ENCODE results near the gene EEA1. TPM values are rescaled to one million over a fixed set of nuclear protein-coding genes. Genes with fewer than 3 reads are reported as not detected.
"Not testable (repeated sequence)": the region's sequence is repeated elsewhere in the genome, so short reads cannot be mapped to it uniquely, and the experiment has no call there.

The EEA1 gene
- total RNA-seq, 1 experiment from 2014 or later: 14.9 TPM

- Mint-ChIP-seq H3K36me3 (ENCODE audit: insufficient read depth in 1 of 3, low read depth in 3 of 3) (no peaks in the 10 kb centered on the region; a peak in 1 of 7 replicates), H3K9me3 (no peaks in the 10 kb centered on the region; a peak in 1 of 5 replicates), H3K27me3 (ENCODE audit: low read depth) (no peaks in the 10 kb centered on the region), H3K4me1 (0 out of 4 replicates have a peak, but pooled peaks cover 0 to 3% of the 10 kb centered on the region in 2 experiments), H3K27ac (no peak overlapping the region; a peak in 1 of 7 replicates), H3K4me3 (no peak overlapping the region)
- no peaks in the 10 kb centered on the region for H3K27me3 ChIP-seq (ENCODE audit: insufficient read depth, low read length)
- TF ChIP-seq CTCF (conservative IDR thresholded peaks at IDR 0.05): no peak
- H3K9ac ChIP-seq (ENCODE audit: extremely low read depth, insufficient read length, low read length): no peak overlapping the region
- DNase-seq: no peak
- H2AFZ ChIP-seq (ENCODE audit: low read length): no peak overlapping the region
- no peak overlapping the region for H2BK12ac ChIP-seq (ENCODE audit: insufficient read length, low read depth, low read length)
- H4K91ac ChIP-seq (ENCODE audit: insufficient read length, low read depth, low read length): no peak overlapping the region
- H2BK5ac ChIP-seq (ENCODE audit: insufficient read length, low read length): no peak overlapping the region
- H2BK120ac ChIP-seq (ENCODE audit: low read depth, low read length, poor library complexity, severe bottlenecking): no peak overlapping the region
- no CpG with 5 or more reads among the region's 10 CpGs for WGBS (ENCODE audit: extremely low coverage, insufficient read length, low lambda C conversion rate)
- no peak overlapping the region for H4K5ac ChIP-seq (ENCODE audit: insufficient read length, low read depth, low read length)
- H4K20me1 ChIP-seq (ENCODE audit: control insufficient read depth, insufficient read depth, insufficient read length): no peaks in the 10 kb centered on the region
- no peak overlapping the region for H3K4ac ChIP-seq (ENCODE audit: low read depth, low read length)
- no peak overlapping the region for H3T11ph ChIP-seq (ENCODE audit: low read length)
- H3K23ac ChIP-seq (ENCODE audit: insufficient read length, low read depth, low read length): no peak overlapping the region
- H2AK5ac ChIP-seq (ENCODE audit: insufficient read length, low read length): no peak overlapping the region
- H3K14ac ChIP-seq (ENCODE audit: insufficient read depth, low read length): no peak overlapping the region
- H3K4me1 ChIP-seq (ENCODE audit: insufficient read depth, low read length): no peaks in the 10 kb centered on the region
- no peak overlapping the region for H3K56ac ChIP-seq (ENCODE audit: insufficient read length, low read depth, low read length)
- H3K18ac ChIP-seq (ENCODE audit: insufficient read length, low read depth, low read length): no peak overlapping the region
- H3K9me3 ChIP-seq (ENCODE audit: control insufficient read depth, low read depth, low read length): no peaks in the 10 kb centered on the region
- no peaks in the 10 kb centered on the region for H3K79me1 ChIP-seq (ENCODE audit: insufficient read depth, low read depth, low read length, poor library complexity, severe bottlenecking)
- no peak overlapping the region for H2BK15ac ChIP-seq (ENCODE audit: low read depth, low read length)
- no peaks in the 10 kb centered on the region for H3K79me2 ChIP-seq (ENCODE audit: insufficient read depth, low read length)
- H4K8ac ChIP-seq (replicated peaks; ENCODE audit: insufficient read length, low read depth, low read length): no peak overlapping the region
- no peak overlapping the region for H2BK20ac ChIP-seq (ENCODE audit: low read depth, low read length, poor library complexity, severe bottlenecking)
- no peak overlapping the region for H3K4me2 ChIP-seq (ENCODE audit: insufficient read depth, insufficient read length, low read length)
- no peak overlapping the region for H3K27ac ChIP-seq (ENCODE audit: insufficient read length, low read depth, low read length)
- no peaks in the 10 kb centered on the region for H3K23me2 ChIP-seq (ENCODE audit: insufficient read length, low read depth, low read length, poor library complexity, severe bottlenecking)
Observed at GRCh38 chr12:92753976-92754885, 174.9 kb downstream of the EEA1 start.

GRCh38 chr12:92749691-92750090 lies 179.4 kb downstream of the EEA1 start:
- H3T11ph ChIP-seq (ENCODE audit: low read length); H3K36me3 Mint-ChIP-seq (ENCODE audit: insufficient read depth in 1 of 3, low read depth in 3 of 3); H3K79me2 ChIP-seq (ENCODE audit: insufficient read depth, low read length); DNase-seq; H3K4me3 Mint-ChIP-seq; H4K5ac ChIP-seq (ENCODE audit: insufficient read length, low read depth, low read length); H3K27me3 ChIP-seq (ENCODE audit: insufficient read depth, low read length); H2AFZ ChIP-seq (ENCODE audit: low read length); H2AK5ac ChIP-seq (ENCODE audit: insufficient read length, low read length); H2BK12ac ChIP-seq (ENCODE audit: insufficient read length, low read depth, low read length); H4K91ac ChIP-seq (ENCODE audit: insufficient read length, low read depth, low read length); H3K4ac ChIP-seq (ENCODE audit: low read depth, low read length); H2BK15ac ChIP-seq (ENCODE audit: low read depth, low read length); H3K23me2 ChIP-seq (ENCODE audit: insufficient read length, low read depth, low read length, poor library complexity, severe bottlenecking); H4K8ac ChIP-seq (replicated peaks; ENCODE audit: insufficient read length, low read depth, low read length); H4K20me1 ChIP-seq (ENCODE audit: control insufficient read depth, insufficient read depth, insufficient read length); H3K14ac ChIP-seq (ENCODE audit: insufficient read depth, low read length); H3K4me1 ChIP-seq (ENCODE audit: insufficient read depth, low read length); H2BK20ac ChIP-seq (ENCODE audit: low read depth, low read length, poor library complexity, severe bottlenecking); H3K56ac ChIP-seq (ENCODE audit: insufficient read length, low read depth, low read length); H3K27ac ChIP-seq (ENCODE audit: insufficient read length, low read depth, low read length); H2BK120ac ChIP-seq (ENCODE audit: low read depth, low read length, poor library complexity, severe bottlenecking); H3K23ac ChIP-seq (ENCODE audit: insufficient read length, low read depth, low read length); H2BK5ac ChIP-seq (ENCODE audit: insufficient read length, low read length); H3K27me3 Mint-ChIP-seq (ENCODE audit: low read depth); H3K9ac ChIP-seq (ENCODE audit: extremely low read depth, insufficient read length, low read length); H3K4me2 ChIP-seq (ENCODE audit: insufficient read depth, insufficient read length, low read length); H3K9me3 ChIP-seq (ENCODE audit: control insufficient read depth, low read depth, low read length); H3K18ac ChIP-seq (ENCODE audit: insufficient read length, low read depth, low read length); H3K27ac Mint-ChIP-seq; H3K79me1 ChIP-seq (ENCODE audit: insufficient read depth, low read depth, low read length, poor library complexity, severe bottlenecking); H3K4me1 Mint-ChIP-seq; H3K9me3 Mint-ChIP-seq: not testable (repeated sequence)

Data from H9 (cell line).